NOMO-1 treated with dmso at 0.1 percent for 144 hours (cell line): ENCODE results near the gene CNTN5.

Experiments
- DNase-seq: peaks from one replicate; lab custom pipeline; 2025; ENCODE audit not compliant: unreplicated experiment; lab: John Stamatoyannopoulos, UW

The CNTN5 gene

DNA sequence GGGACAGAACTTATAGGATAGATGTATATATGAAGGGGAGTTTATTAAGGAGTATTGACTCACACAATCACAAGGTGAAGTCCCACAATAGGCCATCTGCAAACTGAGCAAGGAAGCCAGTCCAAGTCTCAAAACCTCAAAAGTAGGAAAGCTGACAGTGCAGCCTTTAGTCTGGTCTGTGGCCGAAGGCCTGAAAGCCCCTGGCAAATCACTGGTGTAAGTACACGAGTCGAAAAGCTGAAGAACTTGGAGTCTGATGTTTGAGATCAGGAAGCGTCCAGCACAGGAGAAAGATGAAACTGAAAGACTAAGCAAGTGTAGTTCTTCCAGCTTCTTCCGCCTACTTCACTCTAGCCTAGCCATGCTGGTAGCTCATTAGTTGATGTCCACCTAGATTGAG is 866.7 kb downstream of the CNTN5 start:
- no peak for DNase-seq

DNA sequence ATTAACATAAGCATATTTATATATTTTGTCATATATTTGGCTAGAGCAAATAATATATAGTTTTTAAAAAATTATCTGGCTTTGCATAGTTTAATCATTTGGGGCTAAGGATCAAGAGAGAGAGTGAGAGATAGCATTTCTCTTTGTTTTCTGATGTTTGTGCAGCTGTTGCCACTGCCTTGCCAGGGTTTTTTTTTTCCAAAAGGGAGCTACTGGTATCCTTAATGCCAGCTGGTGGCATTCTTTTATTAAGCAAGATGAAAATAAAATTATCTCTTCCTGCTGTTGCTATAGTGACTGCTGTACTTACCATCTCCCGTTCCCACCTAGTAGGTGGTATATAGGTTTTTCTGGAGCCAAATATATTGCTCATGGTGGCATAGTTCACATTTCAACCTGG is 873.1 kb downstream of the CNTN5 start:
- no peak for DNase-seq

DNA sequence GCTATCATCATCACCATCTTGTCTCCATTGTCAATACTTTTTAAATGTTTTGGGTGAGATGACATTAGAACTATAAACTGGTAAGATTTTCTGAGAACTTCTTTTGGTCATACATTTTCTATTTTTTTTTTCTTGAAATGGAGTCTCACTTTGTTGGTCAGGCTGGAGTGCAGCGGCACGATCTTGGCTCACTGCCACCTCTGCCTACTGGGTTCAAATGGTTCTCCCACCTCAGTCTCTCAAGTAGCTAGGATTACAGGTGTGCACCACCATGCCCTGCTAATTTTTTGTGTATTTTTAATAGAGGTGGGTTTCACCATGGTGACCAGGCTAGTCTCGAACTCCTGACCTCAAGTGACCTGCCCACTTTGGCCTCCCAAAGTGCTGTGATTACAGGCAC is 880.4 kb downstream of the CNTN5 start:
- no peak for DNase-seq

DNA sequence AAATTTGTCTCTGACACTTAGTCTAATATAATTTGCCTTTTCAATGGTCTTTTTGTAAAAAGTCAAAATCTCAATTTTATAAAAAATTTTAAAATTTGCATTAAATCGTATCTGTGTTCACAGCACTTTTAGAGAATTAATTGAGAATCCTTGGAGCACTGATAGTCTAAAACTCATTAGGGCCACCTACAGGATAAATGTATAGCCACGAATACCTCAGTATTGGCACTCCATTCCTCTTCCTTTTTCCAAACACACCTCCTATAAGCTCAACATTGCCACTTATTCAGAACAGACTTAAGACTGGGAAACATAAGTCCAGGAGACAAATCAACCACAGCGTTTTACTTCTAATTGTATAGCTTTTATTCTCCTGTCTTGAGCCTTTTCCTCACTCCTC is 890.4 kb downstream of the CNTN5 start:
- DNase-seq = no peak

DNA sequence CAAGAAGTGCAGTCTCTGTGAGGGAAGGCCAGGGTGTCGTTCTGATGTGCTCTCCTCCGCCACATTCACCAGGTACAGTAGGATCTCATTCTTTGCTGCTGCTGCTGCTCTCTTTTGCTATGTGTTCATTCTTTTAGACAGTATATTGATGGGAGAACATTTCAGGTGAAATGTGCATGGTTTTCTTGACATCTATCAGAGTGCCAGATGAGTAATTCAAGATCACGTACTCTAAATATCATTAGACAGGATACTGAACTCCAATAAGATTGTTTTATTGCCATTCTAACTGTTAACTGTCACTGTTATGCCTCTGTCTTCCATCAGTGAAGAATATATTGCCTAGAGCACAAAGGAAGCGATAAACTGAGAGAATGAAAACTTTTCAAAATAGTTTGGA is 895.3 kb downstream of the CNTN5 start:
- no peak for DNase-seq

DNA sequence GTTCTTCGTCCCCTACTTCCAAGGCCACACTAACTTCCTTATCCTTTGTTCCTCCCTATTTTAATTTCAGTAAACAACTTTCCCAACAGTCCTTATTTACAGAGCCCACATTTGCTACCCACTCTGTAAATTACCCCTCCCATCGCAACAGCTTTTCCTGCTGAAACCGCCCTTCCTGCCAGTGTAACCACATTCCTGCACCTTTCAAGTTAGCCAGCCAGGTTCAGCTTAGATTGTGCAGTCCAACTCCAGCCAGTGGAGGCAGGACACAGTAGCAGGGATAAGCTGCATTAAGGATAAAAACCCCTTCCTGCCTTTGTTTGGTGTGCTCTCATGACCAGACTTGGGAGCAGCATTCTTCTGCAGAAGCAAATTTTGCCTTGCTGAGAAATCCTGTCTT is 898.0 kb downstream of the CNTN5 start:
- DNase-seq = no peak

DNA sequence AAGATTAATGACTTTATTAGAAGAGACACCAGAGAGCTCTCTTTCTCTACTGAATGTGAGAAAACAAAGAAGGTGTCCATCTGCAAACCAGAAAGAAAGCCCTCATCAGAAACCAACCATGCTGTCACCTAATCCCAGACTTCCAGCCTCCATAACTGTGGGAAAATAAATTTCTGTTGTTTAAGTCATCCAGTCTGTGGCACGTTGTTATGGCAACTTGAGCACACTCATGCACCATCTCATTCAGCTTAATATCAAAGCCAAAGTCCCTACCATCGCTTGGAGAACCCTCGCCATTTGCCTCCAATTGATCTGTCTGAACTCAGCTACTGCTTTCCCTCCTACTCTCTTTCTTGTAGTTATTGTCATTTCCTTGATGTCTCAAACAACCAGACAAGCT is 900.2 kb downstream of the CNTN5 start:
- DNase-seq = no peak

DNA sequence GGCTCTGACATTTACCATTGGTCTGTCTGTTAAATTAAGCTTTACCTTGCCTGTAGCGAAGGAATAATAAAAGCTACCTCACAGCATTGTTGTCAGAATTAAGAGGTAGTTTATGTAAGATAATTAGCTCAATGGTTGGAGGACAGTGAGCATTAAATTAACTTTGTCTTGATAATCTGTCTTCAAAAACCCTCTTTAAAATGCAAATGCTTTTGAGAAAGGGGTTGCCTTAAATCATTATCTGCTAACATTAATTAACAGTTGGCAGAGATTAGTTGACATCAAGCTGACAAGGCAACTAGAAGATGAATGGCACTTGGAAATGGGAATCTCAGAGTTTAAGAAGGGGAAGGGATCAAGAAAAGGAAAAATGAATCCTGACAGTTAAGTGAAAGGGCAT is 905.2 kb downstream of the CNTN5 start:
- DNase-seq = no peak

DNA sequence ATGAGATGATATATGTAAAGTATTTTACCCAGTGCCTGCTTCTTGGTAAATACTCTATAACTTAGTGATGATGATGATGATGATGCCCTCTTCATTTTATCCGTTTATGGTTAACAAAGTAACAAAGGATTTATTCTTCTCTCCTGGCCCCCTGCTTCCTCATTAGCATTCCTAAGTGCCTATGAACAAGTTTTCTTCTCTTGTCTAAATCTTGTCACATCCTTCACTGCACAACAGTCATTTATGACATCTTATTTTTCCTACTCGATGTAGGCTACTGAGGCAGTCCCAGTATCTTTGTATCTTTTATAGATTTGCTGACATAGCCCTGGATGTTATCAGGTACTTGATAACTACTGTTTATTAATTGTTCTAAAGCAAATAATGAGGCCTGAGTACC is 911.9 kb downstream of the CNTN5 start:
- DNase-seq = no peak

DNA sequence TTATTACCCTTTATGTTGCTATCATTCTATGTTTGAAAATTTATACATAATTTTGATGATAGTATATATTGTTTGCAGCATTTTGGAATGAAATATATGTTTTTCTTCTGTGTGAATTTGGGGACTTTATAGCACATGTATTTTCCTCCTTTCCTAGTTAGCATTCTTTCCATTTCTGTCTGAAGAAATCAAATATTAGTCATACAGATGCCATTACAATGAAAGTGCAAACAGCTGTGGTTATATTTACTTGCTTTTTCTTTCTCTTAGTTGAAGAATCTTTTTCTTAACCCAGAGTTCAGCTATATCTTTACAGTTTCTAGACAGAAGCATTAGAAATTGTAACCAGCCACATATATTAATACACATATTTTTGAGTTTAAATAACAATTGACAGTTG is 913.3 kb downstream of the CNTN5 start:
- DNase-seq = no peak

DNA sequence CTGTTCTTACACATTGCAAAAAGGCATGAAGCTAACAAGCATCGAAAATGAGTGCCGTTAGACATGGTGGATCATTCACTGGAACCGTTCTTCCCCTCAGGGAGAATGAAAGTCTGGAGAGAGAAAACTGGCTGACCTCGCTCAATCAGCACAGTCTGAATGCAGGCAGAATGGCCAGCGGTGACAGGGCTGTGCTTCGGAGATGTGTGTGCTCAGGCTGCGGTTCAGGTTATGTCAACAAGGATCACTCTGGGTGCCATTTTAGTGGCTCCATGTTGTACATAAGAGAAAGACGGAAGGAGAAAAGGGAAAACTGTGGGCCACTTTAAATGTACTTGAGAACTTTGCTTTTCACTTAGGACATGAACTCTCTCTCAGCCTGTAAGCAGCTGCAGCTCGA is 916.6 kb downstream of the CNTN5 start:
- DNase-seq = no peak

DNA sequence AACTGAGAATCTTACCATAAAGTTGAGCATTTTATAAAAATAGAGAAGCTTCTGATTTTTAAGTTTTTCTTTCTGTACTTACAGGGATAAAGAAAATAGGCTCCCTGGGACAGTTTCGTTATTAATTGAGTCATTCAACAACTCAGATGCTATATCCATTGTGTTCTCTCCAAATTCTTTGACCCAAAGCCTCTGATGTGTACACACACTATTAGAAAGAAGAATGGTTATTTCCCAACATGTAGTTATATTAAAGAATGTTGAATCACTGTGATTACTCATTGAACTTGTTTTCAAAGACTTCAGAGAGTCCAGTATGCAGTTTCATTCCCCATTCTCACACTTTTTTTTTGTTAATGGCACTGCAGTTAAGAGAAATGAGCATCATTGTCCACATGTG is 932.1 kb downstream of the CNTN5 start:
- no peak for DNase-seq

DNA sequence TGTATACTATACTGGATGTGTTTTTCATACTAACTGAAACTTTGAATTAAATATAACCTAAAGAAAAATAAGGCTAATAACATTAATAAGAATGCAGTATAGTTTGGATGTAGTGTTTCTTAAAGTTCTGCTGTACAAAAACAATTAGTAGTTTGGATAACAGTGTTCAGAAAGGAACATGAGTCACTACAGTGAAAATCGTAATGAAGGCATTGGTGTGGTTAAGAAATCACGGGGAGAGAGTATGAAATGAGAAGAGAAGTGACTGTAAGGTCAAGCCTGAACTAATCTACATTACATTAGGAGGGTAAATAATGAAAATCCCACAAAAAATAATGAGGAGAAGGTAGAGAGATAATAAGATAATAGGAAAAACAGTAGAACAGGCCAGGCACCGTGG is 939.8 kb downstream of the CNTN5 start:
- DNase-seq = no peak

DNA sequence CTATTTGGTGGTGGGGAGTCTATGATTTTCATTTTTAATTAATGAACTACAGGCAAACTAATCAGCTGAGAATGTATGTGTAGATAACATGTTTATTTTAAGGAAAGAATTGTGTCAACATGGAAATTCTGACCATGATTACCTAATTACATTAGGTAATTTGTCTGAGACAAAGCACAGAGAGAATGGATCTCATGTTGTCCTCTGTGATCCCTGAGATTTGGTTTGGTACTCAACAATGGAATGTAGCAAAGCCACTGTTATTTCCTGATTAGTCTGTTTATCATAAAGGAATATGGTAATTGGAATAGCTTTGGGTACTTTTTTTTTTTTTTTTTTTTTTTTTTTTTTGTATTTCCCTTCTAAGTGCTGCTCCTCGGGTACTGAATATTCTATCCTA is 947.6 kb downstream of the CNTN5 start:
- no peak for DNase-seq

DNA sequence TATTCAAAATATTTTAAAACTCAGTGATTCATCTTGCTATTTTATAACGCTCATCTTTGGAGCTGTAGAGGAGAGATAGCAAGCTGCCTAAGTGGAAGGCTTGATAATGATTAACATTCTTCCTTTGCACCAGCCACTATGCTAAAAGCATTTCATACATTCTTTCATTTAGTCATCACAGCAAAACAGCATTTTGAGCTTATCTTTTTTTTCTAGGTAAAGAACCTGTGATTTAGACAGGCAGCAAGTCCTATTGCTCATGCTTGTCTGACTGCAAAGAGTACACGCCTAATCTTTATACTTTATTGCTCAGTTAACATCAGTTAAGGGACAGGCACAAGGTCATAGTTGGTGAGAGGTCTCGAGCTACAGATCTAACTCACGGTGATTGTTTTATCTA is 953.2 kb downstream of the CNTN5 start:
- DNase-seq = no peak

DNA sequence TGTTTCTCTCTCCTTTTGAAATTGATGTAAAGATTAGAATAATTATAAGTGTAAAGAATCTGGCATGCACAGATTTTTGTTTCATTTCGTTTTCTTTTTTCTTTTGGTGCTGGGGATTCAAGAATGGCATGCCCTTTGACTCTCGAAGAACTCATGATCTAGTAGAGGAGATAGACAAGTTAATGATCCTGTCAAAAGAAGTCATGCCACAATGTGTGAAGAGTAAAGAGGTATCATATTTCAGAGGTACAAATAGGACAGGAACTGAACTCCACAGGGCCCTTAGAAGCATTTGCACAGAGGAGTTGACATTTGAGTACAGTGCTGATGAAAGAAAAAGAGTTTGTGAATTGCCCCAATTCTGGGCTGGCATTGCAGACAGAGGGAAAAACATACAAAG is 958.3 kb downstream of the CNTN5 start:
- no peak for DNase-seq

DNA sequence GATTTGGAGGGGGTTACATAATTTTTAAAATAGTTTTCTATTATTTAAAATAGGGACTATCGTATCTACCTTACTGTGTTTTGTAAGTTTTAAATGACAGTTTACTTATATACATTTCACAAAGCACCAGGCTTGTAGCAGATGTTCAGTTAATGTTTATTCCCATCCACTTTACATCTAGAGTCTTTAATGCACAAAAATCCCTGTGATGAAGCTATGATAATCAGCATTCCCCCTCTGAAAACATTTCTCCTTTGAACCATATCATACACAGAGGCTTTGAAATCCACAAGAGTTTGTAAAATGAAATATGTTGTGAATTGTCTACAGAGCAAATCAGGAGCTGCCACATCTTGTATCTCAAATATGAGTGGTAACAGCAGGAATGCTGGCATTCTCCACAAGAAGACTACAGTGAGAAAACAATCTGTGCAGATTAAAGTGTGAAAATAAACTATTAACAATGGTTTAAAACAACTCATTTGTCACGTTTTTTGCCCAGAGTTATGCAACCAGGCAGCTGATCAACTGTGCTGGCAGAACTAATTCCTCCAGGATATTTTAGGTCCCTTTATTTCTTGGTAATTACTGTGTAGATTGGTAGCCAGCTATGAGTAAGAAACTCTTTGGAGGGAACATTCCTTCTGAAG is 967.2 kb downstream of the CNTN5 start:
- no peak for DNase-seq

DNA sequence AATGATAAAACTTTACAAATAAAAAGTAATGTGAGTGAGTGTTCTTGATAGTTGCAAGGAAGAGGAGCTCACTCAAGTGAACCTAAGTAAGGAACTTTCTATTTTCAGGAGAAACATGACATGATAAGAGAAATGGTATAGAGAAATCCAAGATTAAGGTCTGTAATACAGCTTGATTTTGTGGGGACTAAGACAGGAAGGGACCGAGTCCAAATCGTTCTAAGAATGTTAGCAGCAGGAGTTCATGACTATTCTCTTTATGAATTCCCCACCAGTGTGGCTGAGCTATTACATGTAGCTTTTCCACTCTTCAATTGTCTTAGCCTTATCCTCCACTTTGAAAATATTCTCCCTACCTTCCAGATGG is 967.7 kb downstream of the CNTN5 start:
- DNase-seq = no peak

DNA sequence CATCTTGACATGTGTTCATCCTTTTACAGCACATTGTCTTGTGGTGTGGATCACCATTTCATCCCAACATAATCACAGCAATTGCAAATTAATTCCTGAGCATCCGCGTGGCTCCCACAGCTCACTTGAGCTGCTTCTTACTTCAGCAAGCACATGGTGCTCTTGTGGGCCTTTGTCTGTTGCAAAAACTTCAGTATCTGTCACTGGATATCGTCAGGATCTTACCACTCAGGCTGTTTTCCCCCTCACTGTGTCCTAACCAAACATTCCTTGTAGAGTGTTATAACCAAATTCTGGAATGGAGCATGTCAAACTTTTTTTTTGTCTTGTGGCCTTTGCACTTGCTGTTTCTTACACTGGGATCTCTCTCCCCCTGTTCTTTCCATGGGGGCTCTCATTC is 983.2 kb downstream of the CNTN5 start:
- no peak for DNase-seq

DNA sequence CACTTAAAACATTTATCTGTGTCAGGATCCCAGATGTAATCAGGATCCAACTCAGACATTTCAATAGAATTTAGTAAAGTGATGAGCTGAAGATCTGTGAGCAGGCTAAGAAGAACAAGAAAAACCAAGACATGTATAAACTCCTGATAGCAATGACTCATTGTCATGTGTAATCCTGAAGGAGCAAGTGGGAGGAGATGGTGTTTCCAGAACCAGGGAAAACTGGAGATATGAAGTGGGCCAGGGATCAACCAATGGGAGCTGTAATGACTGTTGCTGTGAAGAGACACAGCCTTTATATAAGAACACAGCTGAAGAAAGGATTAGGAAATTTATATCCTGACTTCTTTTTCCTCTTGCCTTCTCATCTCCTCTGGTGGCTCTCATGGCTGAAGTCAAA is 983.8 kb downstream of the CNTN5 start:
- DNase-seq = no peak

DNA sequence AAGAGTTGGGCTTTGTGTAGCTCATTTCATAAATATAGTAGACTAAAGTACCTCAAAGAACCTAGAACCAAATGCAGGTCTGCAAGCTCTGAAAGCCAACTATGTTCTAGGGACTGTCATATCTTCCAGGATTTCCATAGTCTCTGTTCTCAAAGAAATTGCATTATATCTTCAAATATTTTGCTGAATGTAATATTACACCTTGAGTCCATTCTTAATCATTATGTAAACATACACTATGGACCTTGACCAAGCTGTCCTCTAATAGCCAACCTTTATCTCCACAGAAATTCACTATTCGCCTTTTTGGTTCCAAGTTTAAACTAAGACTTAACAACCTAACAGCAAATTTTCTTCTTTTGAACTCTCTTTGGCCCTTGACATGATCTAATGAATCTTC is 987.7 kb downstream of the CNTN5 start:
- DNase-seq = no peak

DNA sequence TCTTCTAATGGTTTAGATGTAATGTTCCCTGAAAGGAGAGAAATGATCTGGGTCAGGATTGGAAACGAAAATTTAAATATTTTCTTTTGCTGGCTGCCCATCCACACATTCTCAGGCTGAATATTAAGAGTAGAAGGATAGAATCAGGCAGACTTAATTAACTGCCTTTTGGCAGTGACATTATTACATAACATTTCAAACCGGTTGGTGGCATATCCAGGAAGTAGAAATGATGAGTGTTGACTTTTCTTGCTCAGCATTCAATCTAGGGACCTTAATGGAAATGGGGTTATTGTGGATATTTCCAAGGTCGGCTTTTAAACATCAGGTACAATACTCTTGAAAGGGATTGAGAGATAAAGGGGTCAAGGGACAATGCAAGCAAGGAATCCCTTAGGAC is 989.0 kb downstream of the CNTN5 start:
- DNase-seq = no peak

DNA sequence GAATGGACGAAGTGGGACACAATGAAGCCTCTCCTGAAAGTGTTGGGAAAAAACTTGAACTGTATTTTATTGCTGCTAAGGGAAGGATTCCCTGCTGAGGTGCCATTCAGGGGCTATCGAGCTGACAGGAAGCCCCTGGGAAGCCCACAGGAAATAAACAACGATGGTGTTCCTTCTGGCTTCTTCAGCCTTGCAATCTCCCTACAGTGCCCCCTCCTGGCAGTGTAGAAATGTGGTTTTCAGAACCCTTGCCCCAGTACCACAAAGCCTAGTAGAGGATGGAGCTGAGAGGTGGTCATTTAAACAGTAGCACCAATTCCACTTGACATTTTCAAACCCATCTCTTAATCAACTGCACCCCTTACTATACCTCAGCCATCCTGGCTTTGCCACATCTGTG is 989.6 kb downstream of the CNTN5 start:
- no peak for DNase-seq

DNA sequence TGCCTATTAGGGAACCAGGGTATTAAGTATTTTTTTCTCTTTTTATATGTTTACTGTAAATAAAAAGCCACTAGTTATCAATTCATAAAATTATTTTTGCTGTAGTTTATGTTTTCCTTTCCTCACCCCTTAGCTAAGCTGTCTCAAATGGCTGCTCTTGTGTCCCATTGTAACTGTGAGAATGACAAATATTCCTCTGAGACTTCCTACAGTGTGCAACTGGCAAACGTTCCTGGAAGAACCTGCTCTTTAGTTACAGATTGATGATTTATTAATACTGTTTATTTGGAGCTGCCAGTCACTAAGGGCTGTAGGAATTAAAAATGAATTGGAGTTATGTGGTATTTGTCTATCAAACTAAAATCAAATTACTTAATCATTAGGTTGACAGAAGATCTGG is 990.9 kb downstream of the CNTN5 start:
- DNase-seq = no peak
